Activated B cell treated with CpG ODN at 0.5 μM for 24 hours (primary cell): ENCODE results near the gene FHDC1. TPM values are rescaled to one million over a fixed set of nuclear protein-coding genes. Genes with fewer than 3 reads are reported as not detected.

Source experiments
- ATAC-seq: fragments of 200-7000 bp; cut with Tn5 transposase; one replicate; pipeline ENCODE4 v1.10.0; 2021; ENCODE audit warnings: low read depth, mild to moderate bottlenecking, moderate library complexity
- CTCF ChIA-PET: fragments of 350-600 bp; sonication (Branson Sonifier 250); formaldehyde crosslinking; loops from one replicate; lab custom pipeline; 2021; ENCODE audit warnings: antibody characterized with exemption; lab: Charles Lee
- POLR2A ChIA-PET: fragments of 350-600 bp; sonication (Branson Sonifier 250); formaldehyde crosslinking; loops from one replicate; lab custom pipeline; 2021; ENCODE audit warnings: antibody characterized with exemption; lab: Charles Lee
- DNase-seq: peaks from one replicate; pipeline ENCODE4 v3.0.0; 2022
- H3K27ac Mint-ChIP-seq: one replicate; pipeline ENCODE4 v1.8.0; 2020; ENCODE audit warnings: mixed read lengths
- H3K27me3 Mint-ChIP-seq: one replicate; pipeline ENCODE4 v1.8.0; 2021; ENCODE audit warnings: mixed read lengths
- H3K36me3 Mint-ChIP-seq: one replicate; pipeline ENCODE4 v1.8.0; 2021; ENCODE audit warnings: low read depth, mixed read lengths
- H3K4me1 Mint-ChIP-seq: one replicate; pipeline ENCODE4 v1.8.0; 2021; ENCODE audit warnings: mixed read lengths
- H3K4me3 Mint-ChIP-seq: one replicate; pipeline ENCODE4 v1.8.0; 2020; ENCODE audit warnings: mild to moderate bottlenecking, mixed read lengths
- H3K9me3 Mint-ChIP-seq: one replicate; pipeline ENCODE4 v1.8.0; 2020; ENCODE audit warnings: mixed read lengths
- CTCF ChIP-seq: fragments of 200-600 bp; IDR thresholded peaks from one replicate; pipeline ENCODE4 v1.8.0; 2022; ENCODE audit warnings: antibody characterized with exemption, mild to moderate bottlenecking
- intact Hi-C: fragments of 100-400 bp; cut with micrococcal nuclease; formaldehyde crosslinking; loops from one replicate; pipeline ENCODE4 v1.15.1; 2024
- total RNA-seq: library from RNA; stranded (reverse); gene quantifications from 2 replicates; pipeline ENCODE4 v1.2.3, GENCODE V29; 2022

The FHDC1 gene
- total RNA-seq, 1 donor from 2014 or later, result 0.33 TPM

DNA sequence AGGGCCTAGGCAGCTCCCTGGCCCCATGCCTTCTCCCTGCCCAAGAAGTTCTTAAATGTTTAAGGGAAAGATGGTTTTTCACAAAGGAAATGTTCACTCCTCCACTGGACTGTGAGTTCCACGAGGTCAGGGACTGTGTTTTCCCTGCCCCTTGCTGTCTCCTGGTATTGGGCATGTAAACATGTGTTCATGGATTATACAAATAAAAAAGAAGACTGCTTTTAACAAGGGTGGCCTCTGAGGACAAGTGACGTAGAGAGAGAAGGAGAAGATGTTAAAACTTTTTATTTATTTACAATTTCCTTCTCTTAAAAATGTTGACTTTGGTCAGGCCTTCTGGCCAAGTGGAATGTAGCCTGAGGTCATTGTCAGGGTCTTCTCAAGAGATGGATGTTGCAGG lies 66.0 kb downstream of the FHDC1 start:
- H3K27ac Mint-ChIP-seq, result no peak overlapping the region
- POLR2A ChIA-PET, result no interaction called here

DNA sequence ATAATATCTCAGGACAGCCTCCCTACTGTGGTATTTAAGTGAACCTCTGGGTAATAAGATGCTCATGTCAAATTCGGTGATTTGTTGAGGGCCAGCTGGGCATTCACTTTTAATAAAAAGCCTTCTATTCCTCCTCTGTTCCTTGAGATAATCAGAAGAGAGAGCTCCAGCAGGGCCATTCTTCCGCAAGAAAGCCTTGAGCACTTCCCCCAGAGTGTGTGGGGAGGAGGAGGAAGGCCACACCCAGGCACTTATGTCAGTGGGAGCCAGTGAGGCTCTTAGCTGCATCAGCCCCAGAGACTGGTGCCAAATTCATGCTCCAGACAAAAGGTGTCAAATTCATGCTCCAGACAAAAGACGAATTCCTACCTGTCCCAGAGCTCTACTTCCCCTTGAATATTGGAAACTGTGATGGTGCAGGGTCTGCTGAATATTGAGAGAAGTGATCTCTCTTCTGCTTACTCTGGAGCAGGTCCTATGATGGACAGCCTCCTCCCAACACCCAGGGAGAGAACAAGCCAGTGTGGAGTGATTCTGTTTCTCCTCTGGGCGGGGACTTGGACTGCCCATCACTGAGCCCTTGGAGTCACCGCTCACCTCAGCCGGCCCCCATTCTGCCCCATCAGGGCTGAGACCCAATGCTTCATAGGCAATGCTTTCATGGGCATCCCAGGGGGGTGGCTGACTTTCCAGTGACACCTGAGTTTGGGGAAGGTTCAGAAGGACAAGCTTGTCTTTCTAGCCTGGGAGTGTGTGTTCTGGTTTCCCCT lies 68.1 kb downstream of the FHDC1 start:
- Mint-ChIP-seq H3K36me3 (peaks cover 2% of the 10 kb centered on the region), H3K4me3 (no peak overlapping the region), H3K9me3 (no peaks in the 10 kb centered on the region), H3K27me3 (peaks cover 2% of the 10 kb centered on the region), H3K27ac (no peak overlapping the region), H3K4me1 (peaks cover 37% of the 10 kb centered on the region)
- no peak for ATAC-seq
- POLR2A ChIA-PET, result no interaction called here
- no peak for DNase-seq
- CTCF ChIA-PET, result no interaction called here
- intact Hi-C loops, result no loop called here
- no peak for TF ChIP-seq CTCF

More for the DNA sequence above, 66.0 kb downstream of the FHDC1 start:
- CTCF ChIA-PET, result no interaction called here
- intact Hi-C loops, result no loop called here
- Mint-ChIP-seq H3K36me3 (no peaks in the 10 kb centered on the region), H3K4me3 (no peak overlapping the region), H3K27me3 (peaks cover 9% of the 10 kb centered on the region), H3K4me1 (peaks cover 19% of the 10 kb centered on the region), H3K9me3 (no peaks in the 10 kb centered on the region)
- DNase-seq, result no peak
- no peak for ATAC-seq
- no peak for TF ChIP-seq CTCF

DNA sequence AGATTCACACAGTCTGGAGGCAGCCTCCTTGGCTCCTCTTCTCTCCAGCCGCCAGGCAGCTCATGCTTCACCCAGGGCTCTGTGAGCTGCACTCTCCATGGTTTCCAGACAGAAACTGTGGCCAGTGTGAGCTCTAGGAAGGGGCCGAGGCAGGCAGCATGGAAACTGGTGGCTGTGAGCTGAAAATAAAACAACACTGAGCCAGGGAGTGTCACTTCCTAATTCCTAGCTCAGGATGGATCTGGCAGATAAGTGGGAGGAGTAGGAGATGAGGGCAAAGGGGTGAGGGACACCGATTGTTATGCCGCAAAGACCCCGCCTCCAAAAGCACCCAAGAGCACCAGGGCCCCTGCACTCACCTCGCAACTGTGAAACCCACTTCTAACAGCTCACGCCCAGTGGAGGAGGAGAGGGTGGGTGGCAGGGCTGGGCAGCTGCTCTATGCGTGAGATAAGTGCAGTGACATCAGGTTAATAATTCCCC lies 69.8 kb downstream of the FHDC1 start:
- no peak for TF ChIP-seq CTCF
- H3K27me3 Mint-ChIP-seq, result peaks cover 2% of the 10 kb centered on the region
- ATAC-seq (no peak), DNase-seq (no peak)
- no peak overlapping the region for H3K27ac Mint-ChIP-seq
- intact Hi-C loops, result no loop called here
- H3K4me3 Mint-ChIP-seq, result no peak overlapping the region
- ChIA-PET POLR2A (no interaction called here), CTCF (interaction anchor here (1.8 kb wide), 1 partner anchor 78 kb away, joined by 5 read pairs; no protein-coding TSS in a partner anchor)
- H3K9me3 Mint-ChIP-seq, result peaks cover 7% of the 10 kb centered on the region
- peaks cover 50% of the 10 kb centered on the region for H3K4me1 Mint-ChIP-seq
- H3K36me3 Mint-ChIP-seq, result peaks cover 10% of the 10 kb centered on the region

DNA sequence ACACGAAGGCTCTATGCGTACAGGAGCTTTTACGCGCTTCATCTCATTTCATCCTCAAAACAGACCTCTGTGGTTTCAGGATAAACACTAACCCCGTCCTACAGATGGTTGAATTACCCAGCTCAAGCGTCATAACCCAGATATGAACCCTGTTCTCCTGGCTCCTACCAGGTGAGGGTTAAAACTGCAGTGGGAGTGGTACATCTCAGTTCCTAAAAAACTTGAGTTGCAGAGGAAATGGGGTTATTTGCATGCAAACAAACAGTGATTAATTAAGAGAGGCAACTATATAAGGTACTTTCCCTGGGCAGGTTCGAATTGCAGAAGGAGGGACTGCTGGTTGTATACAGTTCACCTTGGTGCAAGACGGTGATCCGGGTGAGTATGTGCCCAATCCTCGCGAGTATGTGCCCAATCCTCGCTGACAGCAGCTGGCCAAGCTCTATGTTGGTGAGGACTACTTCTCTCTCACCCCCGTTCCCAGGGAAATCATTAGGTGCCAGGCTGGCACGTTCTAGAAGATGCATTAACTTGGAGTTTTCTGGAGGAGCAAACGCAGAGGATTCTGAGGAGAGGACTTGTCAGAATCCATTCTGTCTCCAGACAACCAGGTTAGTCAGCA lies 72.6 kb downstream of the FHDC1 start:
- peak; percentile 90 for ATAC-seq
- ChIA-PET POLR2A (no interaction called here), CTCF (interaction anchor here (0.6 to 0.7 kb wide), 2 partner anchors 118 to 461 kb away, joined by 3 read pairs; no protein-coding TSS in a partner anchor)
- H3K4me3 Mint-ChIP-seq, result peak overlapping the region; percentile 44
- DNase-seq, result no peak
- H3K27ac Mint-ChIP-seq, result peak overlapping the region; percentile 41
- no peak for TF ChIP-seq CTCF
- peaks cover 14% of the 10 kb centered on the region for H3K36me3 Mint-ChIP-seq
- H3K4me1 Mint-ChIP-seq, result peaks cover 62% of the 10 kb centered on the region
- intact Hi-C loops, result no loop called here
- H3K27me3 Mint-ChIP-seq, result no peaks in the 10 kb centered on the region
- peaks cover 15% of the 10 kb centered on the region for H3K9me3 Mint-ChIP-seq

DNA sequence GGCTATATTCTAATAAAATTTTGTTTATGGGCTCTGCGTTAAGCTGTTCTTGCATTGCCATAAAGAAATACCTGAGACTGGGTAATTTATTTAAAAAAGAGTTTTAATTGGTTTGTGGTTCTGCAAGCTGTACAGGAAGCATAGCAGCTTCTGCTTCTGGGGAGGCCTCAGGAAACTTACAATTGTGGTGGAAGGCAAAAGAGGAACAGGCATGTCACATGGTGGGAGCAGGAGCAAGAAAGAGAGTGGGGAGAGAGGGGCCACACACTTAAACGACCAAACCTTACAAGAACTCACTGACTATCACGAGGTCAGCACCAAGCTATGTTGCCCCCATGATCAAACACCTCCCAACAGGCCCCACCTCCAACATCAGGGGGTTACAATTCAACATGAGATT lies 74.0 kb downstream of the FHDC1 start:
- peaks cover 60% of the 10 kb centered on the region for H3K4me1 Mint-ChIP-seq
- intact Hi-C loops, result no loop called here

More for the DNA sequence above, 74.0 kb downstream of the FHDC1 start:
- Mint-ChIP-seq H3K27ac (no peak overlapping the region), H3K4me3 (no peak overlapping the region), H3K36me3 (peaks cover 14% of the 10 kb centered on the region), H3K9me3 (peaks cover 15% of the 10 kb centered on the region), H3K27me3 (no peaks in the 10 kb centered on the region)
- ChIA-PET POLR2A (no interaction called here), CTCF (no interaction called here)
- TF ChIP-seq CTCF, result no peak
- ATAC-seq (no peak), DNase-seq (no peak)
